Lower lobe of right lung (tissue), 2 donors: ENCODE data around the gene MFAP3L. TPM values are rescaled to one million over a fixed set of nuclear protein-coding genes. Genes with fewer than 3 reads are reported as not detected.
"Not testable (repeated sequence)": the region's sequence is repeated elsewhere in the genome, so short reads cannot be mapped to it uniquely, and the experiment has no call there.

ENCODE experiments used
- ATAC-seq, 2 donors: fragments of 200-7000 bp; cut with Tn5 transposase; one replicate each; pipeline ENCODE4 v1.9.1; 2020 to 2022; ENCODE audit warnings: mild to moderate bottlenecking in 2 of 2, moderate library complexity in 2 of 2
- DNase-seq: peaks from one replicate; pipeline ENCODE4 v3.0.0-alpha.2; 2020
- H3K27ac ChIP-seq: fragments of 200-600 bp; one replicate; pipeline ENCODE4 v1.8.0; 2022
- H3K27me3 ChIP-seq: fragments of 200-600 bp; one replicate; pipeline ENCODE4 v1.8.0; 2022; ENCODE audit warnings: low read depth
- H3K36me3 ChIP-seq: fragments of 200-600 bp; one replicate; pipeline ENCODE4 v1.8.0; 2022; ENCODE audit warnings: mild to moderate bottlenecking
- H3K4me1 ChIP-seq: fragments of 200-600 bp; one replicate; pipeline ENCODE4 v1.8.0; 2022
- H3K4me3 ChIP-seq: fragments of 200-600 bp; one replicate; pipeline ENCODE4 v1.8.0; 2022; ENCODE audit warnings: mild to moderate bottlenecking
- H3K9me3 ChIP-seq: fragments of 200-600 bp; one replicate; pipeline ENCODE4 v1.8.0; 2022
- CTCF ChIP-seq: fragments of 200-600 bp; IDR thresholded peaks from one replicate; pipeline ENCODE4 v1.8.0; 2022; ENCODE audit warnings: antibody characterized with exemption, mild to moderate bottlenecking
- intact Hi-C: fragments of 100-400 bp; cut with DNase I; formaldehyde crosslinking; loops from one replicate; pipeline ENCODE4 v1.11.0; 2022
- total RNA-seq: library from RNA; stranded (reverse); fragmentation: NEBNext Ultra II Directional; extraction: Animal tissue kit (Norgen Biotek cat#: 25700); gene quantifications from one replicate; pipeline ENCODE4 v1.2.1, GENCODE V29; 2021
- donor health status: DM: no; HTN: yes; CAD: no; lungs with severe emphysema.

Gene MFAP3L
- total RNA-seq, 1 donor from 2014 or later, result 7.2 TPM

GRCh38 chr4:169955521-169955920 lies 70.7 kb downstream of the MFAP3L start:
- ATAC-seq (no peak), DNase-seq (no peak)
- no peaks in the 10 kb centered on the region for H3K4me1 ChIP-seq

GRCh38 chr4:169952236-169953002 lies 73.8 kb downstream of the MFAP3L start:
- intact Hi-C loops, result no loop called here
- TF ChIP-seq CTCF, result no peak
- DNase-seq (no peak), ATAC-seq (peak; percentile 23 to 64)
- H3K4me3 ChIP-seq, result no peak overlapping the region
- no peaks in the 10 kb centered on the region for H3K36me3 ChIP-seq
- H3K27me3 ChIP-seq, result no peaks in the 10 kb centered on the region
- H3K9me3 ChIP-seq, result no peaks in the 10 kb centered on the region
- no peaks in the 10 kb centered on the region for H3K4me1 ChIP-seq
- H3K27ac ChIP-seq, result no peak overlapping the region

More at GRCh38 chr4:169955521-169955920, 70.7 kb downstream of the MFAP3L start:
- Histone ChIP-seq H3K27me3 (no peaks in the 10 kb centered on the region), H3K9me3 (no peaks in the 10 kb centered on the region), H3K4me3 (no peak overlapping the region), H3K27ac (no peak overlapping the region), H3K36me3 (no peaks in the 10 kb centered on the region)
- intact Hi-C loops, result no loop called here
- no peak for TF ChIP-seq CTCF

- Histone ChIP-seq H3K4me3 (no peak overlapping the region), H3K4me1 (no peaks in the 10 kb centered on the region), H3K27ac (no peak overlapping the region), H3K36me3 (no peaks in the 10 kb centered on the region), H3K27me3 (no peaks in the 10 kb centered on the region), H3K9me3 (no peaks in the 10 kb centered on the region)
- ATAC-seq (no peak), DNase-seq (no peak)
- TF ChIP-seq CTCF, result no peak
- intact Hi-C loops, result no loop called here
Observed at GRCh38 chr4:169948271-169948670, 77.9 kb downstream of the MFAP3L start.

- H3K4me1 ChIP-seq, result no peaks in the 10 kb centered on the region
- TF ChIP-seq CTCF, result no peak
- H3K4me3 ChIP-seq, result no peak overlapping the region
- H3K27ac ChIP-seq, result no peak overlapping the region
- intact Hi-C loops, result no loop called here
- ATAC-seq, result no peak
- no peaks in the 10 kb centered on the region for H3K36me3 ChIP-seq
- DNase-seq, result no peak
- H3K9me3 ChIP-seq, result no peaks in the 10 kb centered on the region
- H3K27me3 ChIP-seq, result no peaks in the 10 kb centered on the region
Observed at GRCh38 chr4:169945636-169946035, 80.6 kb downstream of the MFAP3L start.

GRCh38 chr4:169943601-169944000 lies 82.6 kb downstream of the MFAP3L start:
- H3K36me3 ChIP-seq, H3K4me3 ChIP-seq, ATAC-seq, H3K27me3 ChIP-seq, H3K4me1 ChIP-seq, H3K9me3 ChIP-seq, H3K27ac ChIP-seq, intact Hi-C loops, DNase-seq: not testable (repeated sequence)

- H3K27ac ChIP-seq, result no peak overlapping the region
- DNase-seq (no peak), ATAC-seq (no peak)
- H3K36me3 ChIP-seq, result no peaks in the 10 kb centered on the region
- TF ChIP-seq CTCF, result no peak
- H3K27me3 ChIP-seq, result no peaks in the 10 kb centered on the region
- intact Hi-C loops, result no loop called here
- H3K9me3 ChIP-seq, result no peaks in the 10 kb centered on the region
- H3K4me3 ChIP-seq, result no peak overlapping the region
- no peaks in the 10 kb centered on the region for H3K4me1 ChIP-seq
Observed at GRCh38 chr4:169941141-169941540, 85.1 kb downstream of the MFAP3L start.
